CD4-positive, alpha-beta T cell treated with Interleukin-6 at 100 ng/mL for 8 hours (primary cell): ENCODE results near the gene GCDH.
A peak's percentile ranks its signal among the peaks of the same experiment; 100 is the strongest.
"Not testable (repeated sequence)": the region's sequence is repeated elsewhere in the genome, so short reads cannot be mapped to it uniquely, and the experiment has no call there.

Experiments used
- DNase-seq: peaks from one replicate; pipeline ENCODE4 v3.0.0-alpha.2; 2020; ENCODE audit warnings: mixed read lengths, low spot score

GCDH gene

GRCh38 chr19:12890787-12891552 lies at the start of gene GCDH:
Gene GCDH, plus strand, starts transcription at chr19:12891160. Its CDS starts 145 bp downstream, at chr19:12891305.
- DNase-seq: peak; percentile 97

DNA sequence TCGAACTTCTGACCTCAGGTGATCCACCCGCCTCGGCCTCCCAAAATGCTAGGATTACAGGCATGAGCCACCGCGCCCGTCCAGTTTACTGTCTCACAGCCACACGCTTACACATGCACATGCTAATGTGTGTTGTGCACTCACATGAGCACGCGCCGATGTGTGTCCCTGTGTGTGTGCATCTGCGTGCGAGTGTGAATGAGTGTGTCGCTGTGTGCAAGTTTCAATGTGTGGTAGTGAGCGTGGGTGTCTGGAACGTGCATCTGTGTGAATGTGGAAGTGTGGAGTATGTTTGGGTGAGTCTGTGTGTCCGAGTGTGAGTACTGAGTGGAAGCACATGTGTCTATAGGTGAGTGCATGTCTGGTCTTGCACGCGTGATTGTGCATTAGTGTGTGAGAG lies 48.4 kb upstream of the GCDH start:
- no peak for DNase-seq

- DNase-seq: no peak
Measured at GRCh38 chr19:12843328-12843727, 47.6 kb upstream of the GCDH start.

- DNase-seq: no peak
Measured at GRCh38 chr19:12843999-12844732, 46.8 kb upstream of the GCDH start.

DNA sequence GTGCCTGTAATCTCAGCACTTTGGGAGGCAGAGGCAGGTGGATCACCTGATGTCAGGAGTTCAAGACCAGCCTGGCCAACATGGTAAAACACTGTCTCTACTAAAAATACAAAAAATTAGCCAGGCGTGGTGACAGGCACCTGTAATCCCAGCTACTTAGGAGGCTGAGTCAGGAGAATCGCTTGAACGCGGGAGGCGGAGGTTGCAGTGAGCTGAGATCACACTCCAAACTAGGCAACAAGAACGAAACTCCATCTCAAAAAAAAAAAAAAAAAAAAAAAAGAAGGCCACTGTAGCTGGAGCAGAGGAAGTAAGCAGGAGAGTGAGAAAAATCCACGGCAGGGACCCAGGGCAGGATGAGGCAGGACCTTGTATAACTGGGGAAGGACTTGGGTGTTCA lies 44.3 kb upstream of the GCDH start:
- not testable (repeated sequence) for DNase-seq

DNA sequence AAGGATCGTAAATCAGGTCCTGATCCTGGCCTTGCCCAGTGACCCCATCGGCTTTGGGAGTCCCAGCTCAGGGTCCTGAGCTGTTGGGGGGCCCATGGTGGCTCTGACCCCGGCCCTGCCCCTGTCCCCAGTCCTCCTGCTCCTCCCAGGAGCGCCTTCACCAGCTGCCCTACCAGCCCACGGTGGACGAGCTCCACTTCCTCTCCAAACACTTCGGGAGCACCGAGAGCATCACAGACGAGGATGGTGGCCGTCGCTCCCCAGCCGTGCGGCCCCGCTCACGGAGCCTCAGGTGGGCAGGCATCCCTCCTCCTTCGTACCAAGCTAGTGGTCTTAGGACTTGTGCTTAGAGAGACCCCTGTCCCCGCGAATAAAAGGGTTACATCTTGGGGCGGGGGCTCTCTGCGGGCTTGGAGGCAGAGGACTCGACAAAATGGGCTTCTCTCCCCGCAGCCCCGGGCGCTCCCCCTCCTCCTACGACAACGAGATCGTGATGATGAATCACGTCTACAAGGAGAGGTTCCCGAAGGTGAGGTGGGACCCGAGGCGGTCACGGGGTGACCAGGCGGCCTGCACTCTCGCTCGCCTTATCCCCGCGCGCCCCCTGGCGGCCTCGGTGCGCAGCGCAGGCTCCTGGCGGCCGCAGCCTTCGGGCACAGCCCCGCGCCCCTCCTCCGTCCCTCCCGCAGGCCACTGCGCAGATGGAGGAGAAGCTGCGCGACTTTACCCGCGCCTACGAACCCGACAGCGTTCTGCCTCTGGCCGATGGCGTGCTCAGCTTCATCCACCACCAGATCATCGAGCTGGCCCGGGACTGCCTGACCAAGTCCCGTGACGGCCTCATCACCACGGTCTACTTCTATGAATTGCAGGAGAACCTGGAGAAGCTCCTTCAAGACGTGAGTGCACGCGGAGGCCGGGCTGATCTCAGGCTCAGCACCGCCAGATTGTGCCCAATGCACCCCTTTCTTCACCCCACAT lies 43.5 kb upstream of the GCDH start:
- DNase-seq: peak; percentile 65

- DNase-seq: no peak
Measured at GRCh38 chr19:12856653-12857052, 34.3 kb upstream of the GCDH start.

- no peak for DNase-seq
Measured at GRCh38 chr19:12858041-12858928, 32.7 kb upstream of the GCDH start.

DNA sequence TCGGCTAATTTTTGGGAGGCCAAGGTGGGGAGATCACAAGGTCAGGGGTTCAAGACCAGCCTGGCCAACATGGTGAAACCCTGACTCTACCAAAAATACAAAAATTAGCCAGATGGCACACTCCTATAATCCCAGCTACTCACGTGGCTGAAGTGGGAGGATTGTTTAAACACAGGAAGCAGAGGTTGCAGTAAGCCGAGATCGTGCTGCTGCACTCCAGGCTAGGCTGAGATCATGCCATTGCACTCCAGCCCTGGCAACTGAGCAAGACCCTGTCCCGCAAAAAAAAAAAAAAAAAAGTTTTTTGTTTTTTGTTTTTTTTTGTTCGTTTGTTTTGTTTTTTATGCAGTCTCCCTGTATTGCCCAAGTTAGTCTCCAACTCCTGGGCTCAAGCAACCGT lies 31.4 kb upstream of the GCDH start:
- DNase-seq: no peak

DNA sequence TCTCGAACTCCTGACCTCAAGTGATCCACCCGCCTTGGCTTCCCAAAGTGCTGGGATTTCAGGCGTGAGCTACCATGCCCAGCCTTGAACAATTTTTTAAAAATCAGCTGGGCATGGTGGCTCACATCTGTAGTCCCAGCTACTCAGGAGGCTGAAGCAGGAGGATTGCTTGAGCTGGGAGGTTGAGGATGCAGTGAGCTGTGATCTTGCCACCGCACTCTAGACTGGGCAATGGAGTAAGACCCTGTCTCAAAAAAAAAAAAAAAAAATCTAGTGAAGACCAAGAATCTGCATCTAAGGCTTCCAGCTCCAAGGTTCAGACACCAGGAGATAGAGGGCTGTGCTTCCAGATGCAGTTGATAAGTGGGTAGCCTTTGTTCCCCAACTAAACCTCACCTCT lies 26.8 kb upstream of the GCDH start:
- DNase-seq: no peak

DNA sequence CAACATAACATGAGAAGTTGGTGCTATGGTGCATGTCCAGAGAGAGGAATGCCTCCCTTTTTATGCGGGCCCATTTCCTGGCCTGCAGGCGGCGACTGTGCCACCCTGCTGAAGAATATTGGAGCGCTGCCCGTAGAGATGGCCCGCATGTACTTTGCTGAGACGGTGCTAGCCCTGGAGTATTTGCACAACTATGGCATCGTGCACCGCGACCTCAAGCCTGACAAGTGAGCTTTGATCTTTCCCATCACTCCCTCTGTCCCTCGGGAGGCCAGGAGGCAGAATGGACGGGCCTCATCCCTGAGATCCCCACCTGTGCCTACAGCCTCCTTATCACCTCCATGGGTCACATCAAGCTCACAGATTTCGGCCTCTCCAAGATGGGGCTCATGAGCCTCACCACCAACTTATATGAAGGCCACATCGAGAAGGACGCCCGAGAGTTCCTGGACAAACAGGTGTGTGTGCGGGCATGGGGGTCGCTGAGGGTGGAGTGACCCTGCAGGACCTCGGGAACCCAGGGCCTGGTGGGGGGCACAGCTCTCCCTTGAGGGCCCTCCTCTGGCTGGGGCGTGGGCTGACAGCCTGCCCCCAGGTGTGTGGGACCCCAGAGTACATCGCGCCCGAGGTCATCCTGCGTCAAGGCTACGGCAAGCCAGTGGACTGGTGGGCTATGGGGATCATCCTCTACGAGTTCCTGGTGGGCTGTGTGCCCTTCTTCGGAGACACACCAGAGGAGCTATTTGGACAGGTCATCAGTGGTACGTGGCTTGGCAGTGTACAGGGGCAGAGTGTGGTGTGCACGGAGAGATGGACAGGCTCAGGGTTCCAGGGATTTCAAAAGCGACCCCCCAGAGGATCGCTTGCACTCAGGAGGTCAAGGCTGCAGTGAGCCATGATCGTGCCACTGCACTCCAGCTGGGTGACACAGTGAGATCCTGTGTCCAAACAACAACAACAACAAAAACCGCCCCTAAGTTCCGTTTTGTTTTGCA lies 25.9 kb upstream of the GCDH start:
- DNase-seq: no peak

DNA sequence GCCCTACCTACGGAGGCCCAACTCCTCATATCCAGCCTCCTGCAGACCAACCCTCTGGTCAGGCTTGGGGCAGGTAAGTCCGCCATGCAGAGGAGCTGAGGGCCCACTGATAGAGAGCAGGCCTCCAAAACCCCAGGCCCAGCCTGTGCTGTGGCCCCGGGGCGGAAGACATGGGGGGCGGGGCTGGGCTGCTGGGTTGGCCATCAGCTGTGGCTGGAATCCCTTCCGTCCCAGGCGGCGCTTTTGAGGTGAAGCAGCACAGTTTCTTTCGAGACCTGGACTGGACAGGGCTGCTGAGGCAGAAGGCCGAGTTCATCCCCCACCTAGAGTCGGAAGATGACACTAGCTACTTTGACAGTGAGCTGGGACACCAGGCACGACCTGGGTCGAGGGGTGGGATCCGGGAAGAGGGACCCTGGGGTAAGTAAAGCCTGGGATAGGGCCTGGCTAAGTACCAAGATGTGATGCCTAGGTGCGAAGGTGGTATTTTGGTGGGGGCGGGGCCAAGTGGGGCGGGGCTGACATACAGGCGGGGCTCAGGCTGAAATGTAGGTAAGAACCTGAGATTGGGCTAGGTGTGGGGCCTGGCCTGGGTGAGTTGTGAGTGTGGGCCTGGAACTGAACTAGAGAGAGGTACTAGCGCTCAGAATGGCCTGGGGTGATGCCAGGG lies 25.1 kb upstream of the GCDH start:
- no peak for DNase-seq

- DNase-seq: no peak
Measured at GRCh38 chr19:12866416-12867119, 24.4 kb upstream of the GCDH start.

- peak; percentile 51 for DNase-seq
Measured at GRCh38 chr19:12867120-12868099, 23.6 kb upstream of the GCDH start.

DNA sequence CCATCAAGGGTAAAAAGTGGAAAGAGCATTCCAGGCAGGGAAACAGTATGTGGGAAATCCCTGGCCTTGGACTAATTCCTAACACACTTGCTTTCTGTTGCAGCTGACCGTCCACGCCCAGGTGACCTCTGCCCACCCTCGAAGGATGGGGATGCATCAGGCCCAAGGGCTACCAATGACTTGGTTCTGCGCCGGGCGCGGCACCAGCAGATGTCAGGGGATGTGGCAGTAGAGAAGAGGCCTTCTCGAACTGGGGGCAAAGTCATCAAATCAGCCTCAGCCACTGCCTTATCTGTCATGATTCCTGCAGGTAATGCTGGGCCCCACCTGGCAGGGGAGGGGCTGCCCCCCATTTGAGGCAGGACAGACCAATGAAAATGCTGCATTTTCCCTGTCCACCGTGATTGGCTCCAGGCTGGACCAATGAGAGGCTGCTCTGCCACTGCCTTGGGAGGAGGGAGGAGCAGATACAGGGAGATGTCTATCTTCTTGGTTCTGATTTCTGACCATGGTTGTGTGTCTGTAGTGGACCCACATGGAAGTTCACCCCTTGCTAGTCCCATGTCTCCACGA lies 22.3 kb upstream of the GCDH start:
- no peak for DNase-seq

DNA sequence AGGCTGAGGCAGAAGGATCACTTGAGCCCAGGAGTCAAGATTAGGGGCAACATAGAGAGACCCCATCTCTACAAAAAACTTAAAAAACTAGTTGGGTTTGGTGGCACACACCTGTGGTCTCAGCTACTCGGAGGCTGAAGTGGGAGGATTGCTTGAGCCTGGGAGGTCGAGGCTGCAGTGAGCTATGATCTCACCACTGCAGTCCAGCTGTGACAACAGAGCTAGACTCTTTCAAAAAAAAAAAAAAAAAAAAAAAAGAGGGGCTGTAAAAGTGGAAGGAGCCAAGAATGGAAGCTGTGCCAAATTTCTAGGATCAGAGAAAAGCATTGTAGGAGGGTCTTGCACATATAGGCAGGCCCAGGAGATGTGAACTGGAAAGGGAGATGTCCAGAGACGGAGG lies 19.3 kb upstream of the GCDH start:
- no peak for DNase-seq

GRCh38 chr19:12872255-12872654 lies 18.7 kb upstream of the GCDH start:
- no peak for DNase-seq
